Thoracic aorta (tissue), 2 donors: Measurements from ENCODE around the gene POLR2L. TPM values are rescaled to one million over a fixed set of nuclear protein-coding genes. Genes with fewer than 3 reads are reported as not detected.

Experiments used
- ATAC-seq: fragments of 150-250 bp; one replicate; pipeline ENCODE4 v1.8.0; 2017; ENCODE audit warnings: low read depth; ENCODE audit not compliant: insufficient number of reproducible peaks, low FRiP score
- DNase-seq: peaks from one replicate; pipeline ENCODE4 v3.0.0-alpha.2; 2020; ENCODE audit warnings: low spot score
- H3K27ac ChIP-seq, 2 donors: fragments of 200-600 bp; sonication (generic); 1 replicate in 1 of 2; 2 replicates in 1 of 2; pipeline ENCODE4 v1.5.1; 2016; ENCODE audit warnings: mild to moderate bottlenecking in 2 of 2, moderate library complexity in 2 of 2
- H3K27me3 ChIP-seq: fragments of 200-600 bp; sonication (generic); replicated peaks from 2 replicates; pipeline ENCODE4 v1.6.0; 2016; ENCODE audit warnings: mild to moderate bottlenecking; ENCODE audit not compliant: insufficient read depth
- H3K36me3 ChIP-seq: fragments of 200-600 bp; sonication (generic); one replicate; pipeline ENCODE4 v1.5.1; 2016
- H3K4me1 ChIP-seq, 2 donors: fragments of 200-600 bp; sonication (generic); 1 replicate in 1 of 2; 2 replicates in 1 of 2; pipeline versions ENCODE4 v1.5.1 to v1.6.0; 2016; ENCODE audit warnings: low read depth in 2 of 2, mild to moderate bottlenecking in 1 of 2; ENCODE audit not compliant: control insufficient read depth in 1 of 2
- H3K4me3 ChIP-seq: fragments of 200-600 bp; sonication (generic); 2 replicates; pipeline ENCODE4 v1.5.1; 2016; ENCODE audit warnings: mild to moderate bottlenecking
- H3K9me3 ChIP-seq: fragments of 200-600 bp; sonication (generic); 2 replicates; pipeline ENCODE4 v1.5.1; 2016
- CTCF ChIP-seq: fragments of 200-600 bp; sonication (generic); IDR thresholded peaks from one replicate; pipeline ENCODE4 v1.5.1; 2019; ENCODE audit warnings: antibody characterized with exemption
- total RNA-seq, 2 donors: library from RNA; depleted of rRNA; stranded (reverse); fragments of >200 nt; gene quantifications; one replicate each; pipeline versions ENCODE4 v1.1.0 to v1.2.3, GENCODE V29; 2016

The POLR2L gene
- total RNA-seq, 2 donors from 2014 or later = 20.8 to 63.0 TPM

GRCh38 chr11:882596-882995 is 40.3 kb upstream of the POLR2L start:
- H3K4me1 ChIP-seq = no peaks in the 10 kb centered on the region
- no peak overlapping the region for H3K27ac ChIP-seq
- peaks cover 1% of the 10 kb centered on the region for H3K36me3 ChIP-seq
- no peaks in the 10 kb centered on the region for H3K9me3 ChIP-seq
- no peak for DNase-seq
- H3K4me3 ChIP-seq = no peak overlapping the region
- ATAC-seq = no peak
- no peak for TF ChIP-seq CTCF
- H3K27me3 ChIP-seq = no peaks in the 10 kb centered on the region

GRCh38 chr11:880447-880846 is 38.1 kb upstream of the POLR2L start:
- Histone ChIP-seq H3K27me3 (no peaks in the 10 kb centered on the region), H3K9me3 (no peaks in the 10 kb centered on the region), H3K4me3 (no peak overlapping the region), H3K27ac (no peak overlapping the region), H3K4me1 (no peaks in the 10 kb centered on the region), H3K36me3 (no peaks in the 10 kb centered on the region)
- DNase-seq (no peak), ATAC-seq (no peak)
- TF ChIP-seq CTCF = no peak

GRCh38 chr11:877565-877964 is 35.2 kb upstream of the POLR2L start:
- Histone ChIP-seq H3K27me3 (no peaks in the 10 kb centered on the region), H3K4me3 (no peak overlapping the region), H3K27ac (no peak overlapping the region), H3K36me3 (no peaks in the 10 kb centered on the region), H3K4me1 (no peaks in the 10 kb centered on the region), H3K9me3 (no peaks in the 10 kb centered on the region)
- DNase-seq = no peak
- no peak for TF ChIP-seq CTCF
- ATAC-seq = no peak

- Histone ChIP-seq H3K36me3 (no peaks in the 10 kb centered on the region), H3K27ac (no peak overlapping the region), H3K4me3 (no peak overlapping the region), H3K27me3 (no peaks in the 10 kb centered on the region), H3K9me3 (no peaks in the 10 kb centered on the region), H3K4me1 (no peaks in the 10 kb centered on the region)
- ATAC-seq (no peak), DNase-seq (no peak)
- TF ChIP-seq CTCF = no peak
Measured at GRCh38 chr11:876545-876944, 34.2 kb upstream of the POLR2L start.

GRCh38 chr11:875769-876301 is 33.5 kb upstream of the POLR2L start:
- DNase-seq (no peak), ATAC-seq (no peak)
- no peak overlapping the region for H3K4me3 ChIP-seq
- H3K27me3 ChIP-seq = no peaks in the 10 kb centered on the region
- H3K27ac ChIP-seq = no peak overlapping the region
- H3K4me1 ChIP-seq = no peaks in the 10 kb centered on the region
- no peak for TF ChIP-seq CTCF
- H3K36me3 ChIP-seq = no peaks in the 10 kb centered on the region
- H3K9me3 ChIP-seq = no peaks in the 10 kb centered on the region
